A549 (cell line): ENCODE data around the gene ATL2.

ENCODE experiments used
- BHLHE40 ChIP-seq: IDR thresholded peaks from 2 replicates; pipeline ENCODE4 v1.6.1; 2012; ENCODE audit warnings: low read depth, low read length, inconsistent platforms
- CEBPB ChIP-seq, 2 experiments: fragments of >200 bp in 1 of 2; sonication (Bioruptor Twin) in 1 of 2; formaldehyde crosslinking in 1 of 2; IDR thresholded peaks; 2 replicates each; pipeline ENCODE4 v1.6.1; 2012 to 2016
- CHD2 ChIP-seq: fragments of 150-350 bp; IDR thresholded peaks from 2 replicates; pipeline ENCODE4 v1.6.1; 2014; ENCODE audit warnings: low read length; ENCODE audit not compliant: partially characterized antibody
- EHMT2 ChIP-seq: fragments of 200-600 bp; sonication (generic); IDR thresholded peaks from 2 replicates; pipeline ENCODE4 v1.6.1; 2016; ENCODE audit warnings: antibody characterized with exemption, low read depth, mild to moderate bottlenecking, moderate library complexity
- EP300 ChIP-seq, 2 experiments: fragments of >200 bp; sonication (Bioruptor Twin); formaldehyde crosslinking; IDR thresholded peaks; 2 replicates in 1 of 2; 3 replicates in 1 of 2; pipeline ENCODE4 v1.6.1; 2016 to 2017
- JUNB ChIP-seq: fragments of >200 bp; sonication (Bioruptor Twin); formaldehyde crosslinking; IDR thresholded peaks from 2 replicates; pipeline ENCODE4 v1.6.1; 2016
- MAFK ChIP-seq: fragments of 450-650 bp; IDR thresholded peaks from 2 replicates; pipeline ENCODE4 v1.6.1; 2014; ENCODE audit not compliant: partially characterized antibody
- PHF8 ChIP-seq: fragments of 200-600 bp; sonication (generic); IDR thresholded peaks from 2 replicates; pipeline ENCODE4 v1.6.1; 2016; ENCODE audit warnings: low read depth, mild to moderate bottlenecking, antibody characterized with exemption, moderate library complexity, borderline replicate concordance
- POLR2A ChIP-seq: IDR thresholded peaks from 2 replicates; pipeline ENCODE4 v1.6.1; 2012; ENCODE audit warnings: mild to moderate bottlenecking, low read length
- POLR2AphosphoS2 ChIP-seq: conservative IDR thresholded peaks from 2 replicates; pipeline ENCODE4 v1.6.1; 2012; ENCODE audit warnings: low read length, improper control_type of control experiment, inconsistent platforms
- RAD21 ChIP-seq, 2 experiments: fragments of >200 bp in 1 of 2; sonication (Bioruptor Twin) in 1 of 2; formaldehyde crosslinking in 1 of 2; IDR thresholded peaks in 1 of 2; conservative IDR thresholded peaks in 1 of 2; 2 replicates in 1 of 2; 3 replicates in 1 of 2; pipeline ENCODE4 v1.6.1; 2012 to 2018; ENCODE audit warnings: inconsistent platforms in 1 of 2
- TF ChIP-seq, protein P1 (sequence below): IDR thresholded peaks from 2 replicates; pipeline ENCODE4 v1.6.1; 2012
- TF ChIP-seq, protein P2 (sequence below): fragments of >200 bp; sonication (Bioruptor Twin); formaldehyde crosslinking; IDR thresholded peaks from 3 replicates; pipeline ENCODE4 v1.5.1; 2016
- TF ChIP-seq, protein P3 (sequence below): fragments of 250-450 bp; sonication (Bioruptor Pico); IDR thresholded peaks from 2 replicates; pipeline ENCODE4 v1.5.0; 2021; ENCODE audit warnings: mild to moderate bottlenecking, moderate library complexity, borderline replicate concordance

DNA sequence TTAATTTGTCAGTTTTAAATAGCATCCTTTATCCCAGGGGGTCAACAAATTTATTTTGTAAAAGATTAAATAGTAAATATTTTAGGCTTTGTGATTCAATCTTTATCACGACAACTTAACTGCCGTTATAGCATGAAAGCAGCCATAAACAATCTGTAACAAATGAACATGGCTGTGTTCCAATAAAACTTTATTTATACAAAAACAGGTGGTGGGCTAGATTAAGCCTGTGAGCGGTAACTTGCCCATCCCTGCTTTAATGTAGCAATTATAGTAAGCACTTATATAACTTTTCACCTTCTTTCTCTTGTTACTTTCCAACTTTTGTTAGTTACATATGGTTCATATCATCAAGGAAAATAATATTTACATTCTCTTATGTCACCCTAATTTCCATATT is 121.9 kb downstream of the ATL2 start:
- TF ChIP-seq POLR2A, result no peak
- TF ChIP-seq, protein P1, sequence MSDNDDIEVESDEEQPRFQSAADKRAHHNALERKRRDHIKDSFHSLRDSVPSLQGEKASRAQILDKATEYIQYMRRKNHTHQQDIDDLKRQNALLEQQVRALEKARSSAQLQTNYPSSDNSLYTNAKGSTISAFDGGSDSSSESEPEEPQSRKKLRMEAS, result no peak
- no peak for TF ChIP-seq CHD2
- no peak for TF ChIP-seq EP300 (IDR thresholded peaks at IDR 0.05)
- TF ChIP-seq RAD21 (conservative IDR thresholded peaks at IDR 0.05 in 1 of 2, IDR thresholded peaks at IDR 0.05 in 1 of 2), result no peak
- TF ChIP-seq JUNB, result no peak
- TF ChIP-seq MAFK, result no peak
- TF ChIP-seq, protein P2, sequence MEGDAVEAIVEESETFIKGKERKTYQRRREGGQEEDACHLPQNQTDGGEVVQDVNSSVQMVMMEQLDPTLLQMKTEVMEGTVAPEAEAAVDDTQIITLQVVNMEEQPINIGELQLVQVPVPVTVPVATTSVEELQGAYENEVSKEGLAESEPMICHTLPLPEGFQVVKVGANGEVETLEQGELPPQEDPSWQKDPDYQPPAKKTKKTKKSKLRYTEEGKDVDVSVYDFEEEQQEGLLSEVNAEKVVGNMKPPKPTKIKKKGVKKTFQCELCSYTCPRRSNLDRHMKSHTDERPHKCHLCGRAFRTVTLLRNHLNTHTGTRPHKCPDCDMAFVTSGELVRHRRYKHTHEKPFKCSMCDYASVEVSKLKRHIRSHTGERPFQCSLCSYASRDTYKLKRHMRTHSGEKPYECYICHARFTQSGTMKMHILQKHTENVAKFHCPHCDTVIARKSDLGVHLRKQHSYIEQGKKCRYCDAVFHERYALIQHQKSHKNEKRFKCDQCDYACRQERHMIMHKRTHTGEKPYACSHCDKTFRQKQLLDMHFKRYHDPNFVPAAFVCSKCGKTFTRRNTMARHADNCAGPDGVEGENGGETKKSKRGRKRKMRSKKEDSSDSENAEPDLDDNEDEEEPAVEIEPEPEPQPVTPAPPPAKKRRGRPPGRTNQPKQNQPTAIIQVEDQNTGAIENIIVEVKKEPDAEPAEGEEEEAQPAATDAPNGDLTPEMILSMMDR, result no peak
- TF ChIP-seq PHF8, result no peak
- TF ChIP-seq, protein P3, sequence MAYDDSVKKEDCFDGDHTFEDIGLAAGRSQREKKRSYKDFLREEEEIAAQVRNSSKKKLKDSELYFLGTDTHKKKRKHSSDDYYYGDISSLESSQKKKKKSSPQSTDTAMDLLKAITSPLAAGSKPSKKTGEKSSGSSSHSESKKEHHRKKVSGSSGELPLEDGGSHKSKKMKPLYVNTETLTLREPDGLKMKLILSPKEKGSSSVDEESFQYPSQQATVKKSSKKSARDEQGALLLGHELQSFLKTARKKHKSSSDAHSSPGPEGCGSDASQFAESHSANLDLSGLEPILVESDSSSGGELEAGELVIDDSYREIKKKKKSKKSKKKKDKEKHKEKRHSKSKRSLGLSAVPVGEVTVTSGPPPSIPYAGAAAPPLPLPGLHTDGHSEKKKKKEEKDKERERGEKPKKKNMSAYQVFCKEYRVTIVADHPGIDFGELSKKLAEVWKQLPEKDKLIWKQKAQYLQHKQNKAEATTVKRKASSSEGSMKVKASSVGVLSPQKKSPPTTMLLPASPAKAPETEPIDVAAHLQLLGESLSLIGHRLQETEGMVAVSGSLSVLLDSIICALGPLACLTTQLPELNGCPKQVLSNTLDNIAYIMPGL (CRISPR knock-in tag), result no peak
- TF ChIP-seq EHMT2, result no peak
- no peak for TF ChIP-seq BHLHE40
- no peak for TF ChIP-seq POLR2AphosphoS2
- TF ChIP-seq CEBPB (IDR thresholded peaks at IDR 0.05), result no peak
